GM15510 (cell line): ENCODE data around the gene TPSAB1.

ENCODE experiments used
- POLR2A ChIP-seq: IDR thresholded peaks from 3 replicates; pipeline ENCODE4 v1.6.1; 2011; ENCODE audit warnings: borderline replicate concordance; ENCODE audit not compliant: insufficient read length; ENCODE audit errors: extremely low read depth

TPSAB1 gene

GRCh38 chr16:1206326-1206725 lies 34.2 kb upstream of the TPSAB1 start:
- no peak for TF ChIP-seq POLR2A

DNA sequence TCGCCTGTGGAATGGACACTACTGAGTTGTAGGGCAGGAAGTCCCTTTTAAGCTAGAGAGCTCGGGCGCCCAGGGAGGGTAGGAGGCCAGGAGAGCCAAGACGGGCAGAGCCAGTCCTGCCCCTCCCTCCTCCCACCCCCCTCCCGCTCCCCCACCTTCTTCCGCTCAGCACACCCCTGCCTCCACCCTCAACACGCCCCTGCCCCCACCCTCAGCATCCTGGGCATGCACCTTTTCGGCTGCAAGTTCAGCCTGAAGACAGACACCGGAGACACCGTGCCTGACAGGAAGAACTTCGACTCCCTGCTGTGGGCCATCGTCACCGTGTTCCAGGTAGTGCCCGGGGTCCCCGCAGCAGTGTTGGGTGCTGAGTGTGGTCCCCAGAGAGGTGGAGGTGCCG lies 33.7 kb upstream of the TPSAB1 start:
- TF ChIP-seq POLR2A: no peak

- TF ChIP-seq POLR2A: no peak
Observed at GRCh38 chr16:1208239-1208830, 32.2 kb upstream of the TPSAB1 start.

DNA sequence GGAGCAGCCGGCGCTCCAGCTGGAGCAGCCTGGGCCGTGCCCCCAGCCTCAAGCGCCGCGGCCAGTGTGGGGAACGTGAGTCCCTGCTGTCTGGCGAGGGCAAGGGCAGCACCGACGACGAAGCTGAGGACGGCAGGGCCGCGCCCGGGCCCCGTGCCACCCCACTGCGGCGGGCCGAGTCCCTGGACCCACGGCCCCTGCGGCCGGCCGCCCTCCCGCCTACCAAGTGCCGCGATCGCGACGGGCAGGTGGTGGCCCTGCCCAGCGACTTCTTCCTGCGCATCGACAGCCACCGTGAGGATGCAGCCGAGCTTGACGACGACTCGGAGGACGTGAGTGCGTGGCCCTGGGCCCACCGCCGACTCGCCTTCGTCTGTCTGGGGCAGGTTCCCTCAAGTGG lies 31.4 kb upstream of the TPSAB1 start:
- no peak for TF ChIP-seq POLR2A

DNA sequence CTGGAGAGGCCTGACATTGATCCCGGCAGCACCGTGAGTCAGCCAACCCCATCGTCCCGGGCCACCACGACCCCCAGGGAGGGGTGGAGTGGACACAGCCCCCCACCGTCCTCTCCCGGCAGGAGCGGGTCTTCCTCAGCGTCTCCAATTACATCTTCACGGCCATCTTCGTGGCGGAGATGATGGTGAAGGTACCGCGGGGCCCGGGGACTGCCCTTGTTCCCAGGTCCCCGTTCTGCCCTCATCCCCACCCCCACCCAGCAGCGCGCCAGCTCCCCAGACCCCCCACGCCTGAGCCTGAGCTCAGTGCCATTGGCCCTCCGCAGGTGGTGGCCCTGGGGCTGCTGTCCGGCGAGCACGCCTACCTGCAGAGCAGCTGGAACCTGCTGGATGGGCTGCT lies 30.0 kb upstream of the TPSAB1 start:
- TF ChIP-seq POLR2A: no peak

DNA sequence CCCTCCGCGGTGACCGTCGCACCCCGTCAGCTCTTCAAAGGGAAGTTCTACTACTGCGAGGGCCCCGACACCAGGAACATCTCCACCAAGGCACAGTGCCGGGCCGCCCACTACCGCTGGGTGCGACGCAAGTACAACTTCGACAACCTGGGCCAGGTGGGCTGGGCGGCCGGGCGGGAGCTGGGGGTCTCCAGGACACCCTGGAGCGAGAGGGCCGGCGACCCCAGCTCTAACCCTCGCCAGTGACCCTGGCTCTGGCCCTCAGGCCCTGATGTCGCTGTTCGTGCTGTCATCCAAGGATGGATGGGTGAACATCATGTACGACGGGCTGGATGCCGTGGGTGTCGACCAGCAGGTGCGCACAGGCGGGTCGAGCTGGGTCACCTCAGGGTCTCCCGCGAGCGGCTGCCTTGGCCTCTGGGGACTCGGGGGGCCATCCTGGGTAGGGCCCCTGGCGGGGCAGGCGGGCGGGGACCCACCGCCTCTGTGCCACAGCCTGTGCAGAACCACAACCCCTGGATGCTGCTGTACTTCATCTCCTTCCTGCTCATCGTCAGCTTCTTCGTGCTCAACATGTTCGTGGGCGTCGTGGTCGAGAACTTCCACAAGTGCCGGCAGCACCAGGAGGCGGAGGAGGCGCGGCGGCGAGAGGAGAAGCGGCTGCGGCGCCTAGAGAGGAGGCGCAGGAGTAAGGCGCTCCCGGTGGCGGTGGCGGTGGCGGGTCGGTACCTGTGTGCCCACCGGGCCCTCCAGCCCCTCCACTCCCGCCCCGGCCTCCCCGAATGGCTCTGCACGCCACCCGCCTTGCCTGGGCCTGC lies 28.8 kb upstream of the TPSAB1 start:
- TF ChIP-seq POLR2A: no peak

DNA sequence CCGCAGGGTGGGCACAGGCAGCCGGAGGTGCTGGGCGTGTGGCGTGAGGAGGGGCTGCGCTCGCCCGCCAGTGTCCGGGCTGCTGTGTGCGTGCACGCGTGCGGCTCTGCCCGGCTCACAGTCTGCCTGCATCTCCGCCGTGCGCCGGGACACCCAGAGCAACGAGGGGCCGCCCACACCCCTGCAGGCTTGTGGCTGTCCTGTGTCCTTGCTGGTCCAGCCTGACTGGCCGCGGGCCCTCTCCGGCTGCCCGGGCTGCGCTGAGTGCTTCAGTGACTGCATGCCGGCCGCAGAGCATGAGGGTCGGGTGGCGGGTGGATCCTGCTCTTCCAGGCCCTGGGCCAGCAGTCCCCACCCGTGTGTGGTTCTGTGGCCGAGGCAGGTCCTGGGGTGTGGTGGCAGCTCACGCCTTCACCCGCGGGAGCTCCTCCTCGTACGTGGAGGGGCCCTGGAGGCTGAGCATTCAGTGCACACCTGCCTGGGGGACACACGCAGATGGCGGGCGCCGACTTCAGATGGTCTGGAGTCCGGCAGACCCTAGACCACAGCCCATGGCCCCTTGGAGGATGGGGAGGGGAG lies 27.8 kb upstream of the TPSAB1 start:
- TF ChIP-seq POLR2A: no peak

DNA sequence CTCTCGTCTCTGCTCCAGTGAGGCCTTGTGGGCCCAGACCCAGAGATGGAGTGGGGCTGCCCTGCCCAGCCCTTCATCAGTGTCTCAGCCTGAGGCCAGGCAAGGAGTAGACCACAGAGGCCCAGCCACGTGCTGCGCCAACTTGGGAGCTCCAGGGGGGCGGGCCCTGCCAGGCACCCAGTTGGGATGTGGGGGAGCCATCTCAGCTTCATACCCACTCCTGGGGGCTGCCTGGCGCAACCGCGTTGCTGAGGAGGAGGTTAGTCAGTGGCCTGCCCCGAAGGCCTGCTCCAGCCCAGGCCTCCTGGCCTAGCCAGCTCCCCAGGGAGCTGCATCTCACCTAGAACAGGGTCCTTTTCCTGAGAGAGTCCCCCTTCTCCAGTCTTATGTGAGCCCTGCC lies 27.3 kb upstream of the TPSAB1 start:
- TF ChIP-seq POLR2A: no peak

GRCh38 chr16:1213796-1214372 lies 26.6 kb upstream of the TPSAB1 start:
- TF ChIP-seq POLR2A: no peak

DNA sequence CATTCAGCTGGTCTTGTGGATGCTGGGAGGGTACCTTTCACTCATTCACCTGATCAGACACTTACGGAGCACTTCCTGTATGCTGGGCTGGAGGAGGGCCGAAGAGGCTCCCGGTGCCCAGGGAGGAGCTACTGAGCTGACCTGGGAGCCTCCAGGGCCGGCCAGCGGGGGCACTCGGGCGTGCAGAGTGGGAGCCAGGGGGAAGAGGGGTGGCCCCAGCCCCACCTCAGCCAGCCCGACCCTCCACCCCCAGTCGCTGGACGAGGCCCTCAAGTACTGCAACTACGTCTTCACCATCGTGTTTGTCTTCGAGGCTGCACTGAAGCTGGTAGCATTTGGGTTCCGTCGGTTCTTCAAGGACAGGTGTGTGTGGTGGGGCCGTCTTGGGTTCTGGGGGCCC lies 25.8 kb upstream of the TPSAB1 start:
- no peak for TF ChIP-seq POLR2A

GRCh38 chr16:1215574-1216295 lies 24.8 kb upstream of the TPSAB1 start:
- TF ChIP-seq POLR2A: no peak

DNA sequence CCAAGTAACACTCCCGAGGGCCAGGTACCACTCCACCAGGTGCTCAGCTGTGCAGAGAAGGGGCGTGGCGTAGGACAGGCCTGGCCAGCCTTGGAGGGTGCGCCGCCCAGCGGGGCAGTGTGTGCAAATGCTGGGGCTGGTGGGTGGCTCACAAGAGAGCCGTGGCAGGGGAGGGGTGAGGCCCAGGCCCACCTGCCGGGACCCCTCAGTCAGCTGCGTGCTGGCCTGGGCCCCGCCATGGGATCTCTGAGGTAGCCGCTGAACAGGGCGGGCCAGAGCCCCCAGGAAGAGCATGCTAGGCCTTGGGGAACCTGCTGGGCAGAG lies 24.2 kb upstream of the TPSAB1 start:
- no peak for TF ChIP-seq POLR2A

- no peak for TF ChIP-seq POLR2A
Observed at GRCh38 chr16:1216681-1217400, 23.7 kb upstream of the TPSAB1 start.

- no peak for TF ChIP-seq POLR2A
Observed at GRCh38 chr16:1217526-1217925, 23.0 kb upstream of the TPSAB1 start.
